ENCODE measurements around the gene CHST8. TPM values are rescaled to one million over a fixed set of nuclear protein-coding genes. Genes with fewer than 3 reads are reported as not detected.

Gene CHST8
- total and polyA plus RNA-seq, 4 donors = 0.05 to 0.07 TPM; not detected in 2

DNA sequence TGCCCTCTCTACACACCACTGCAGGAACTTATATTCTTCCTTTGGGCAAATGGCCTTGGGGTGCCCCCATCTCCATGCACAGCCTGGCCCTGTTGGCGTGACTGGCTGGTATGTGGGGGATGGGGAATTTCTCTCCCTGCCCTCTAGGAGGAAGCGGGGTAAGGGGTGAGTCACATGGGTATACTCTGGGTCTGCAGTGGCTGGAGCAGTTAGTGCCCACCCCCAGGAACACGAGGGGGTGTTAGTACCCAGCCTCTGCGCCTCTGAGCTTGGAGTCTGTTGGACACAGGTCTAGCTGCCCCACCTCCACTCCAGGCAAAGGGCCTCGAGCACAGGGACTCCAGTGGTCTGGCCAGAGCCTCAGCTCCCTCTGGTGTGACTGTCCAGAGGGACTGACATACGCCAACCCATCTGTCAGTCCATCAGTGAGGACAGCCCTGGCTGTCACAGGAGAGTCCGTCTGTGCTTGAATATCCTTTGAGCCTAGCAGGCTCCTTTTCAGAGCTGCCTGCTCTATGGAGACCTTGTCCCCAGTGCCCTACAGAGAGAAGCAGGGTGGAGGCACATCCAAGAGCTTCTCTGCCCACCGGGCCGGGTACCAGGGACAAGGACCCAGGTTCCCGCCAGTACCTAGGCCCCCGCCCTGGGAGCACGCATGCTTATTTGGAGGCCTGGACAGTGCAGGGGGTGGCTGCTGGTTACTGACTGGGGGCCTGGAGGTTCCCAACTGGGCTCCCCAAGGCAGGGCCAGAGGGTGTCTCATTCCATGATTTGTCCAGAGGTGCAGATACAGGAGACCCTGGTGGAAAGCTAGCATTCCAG, 66.6 kb downstream of the CHST8 start (continued):
- TF ChIP-seq, protein P1, sequence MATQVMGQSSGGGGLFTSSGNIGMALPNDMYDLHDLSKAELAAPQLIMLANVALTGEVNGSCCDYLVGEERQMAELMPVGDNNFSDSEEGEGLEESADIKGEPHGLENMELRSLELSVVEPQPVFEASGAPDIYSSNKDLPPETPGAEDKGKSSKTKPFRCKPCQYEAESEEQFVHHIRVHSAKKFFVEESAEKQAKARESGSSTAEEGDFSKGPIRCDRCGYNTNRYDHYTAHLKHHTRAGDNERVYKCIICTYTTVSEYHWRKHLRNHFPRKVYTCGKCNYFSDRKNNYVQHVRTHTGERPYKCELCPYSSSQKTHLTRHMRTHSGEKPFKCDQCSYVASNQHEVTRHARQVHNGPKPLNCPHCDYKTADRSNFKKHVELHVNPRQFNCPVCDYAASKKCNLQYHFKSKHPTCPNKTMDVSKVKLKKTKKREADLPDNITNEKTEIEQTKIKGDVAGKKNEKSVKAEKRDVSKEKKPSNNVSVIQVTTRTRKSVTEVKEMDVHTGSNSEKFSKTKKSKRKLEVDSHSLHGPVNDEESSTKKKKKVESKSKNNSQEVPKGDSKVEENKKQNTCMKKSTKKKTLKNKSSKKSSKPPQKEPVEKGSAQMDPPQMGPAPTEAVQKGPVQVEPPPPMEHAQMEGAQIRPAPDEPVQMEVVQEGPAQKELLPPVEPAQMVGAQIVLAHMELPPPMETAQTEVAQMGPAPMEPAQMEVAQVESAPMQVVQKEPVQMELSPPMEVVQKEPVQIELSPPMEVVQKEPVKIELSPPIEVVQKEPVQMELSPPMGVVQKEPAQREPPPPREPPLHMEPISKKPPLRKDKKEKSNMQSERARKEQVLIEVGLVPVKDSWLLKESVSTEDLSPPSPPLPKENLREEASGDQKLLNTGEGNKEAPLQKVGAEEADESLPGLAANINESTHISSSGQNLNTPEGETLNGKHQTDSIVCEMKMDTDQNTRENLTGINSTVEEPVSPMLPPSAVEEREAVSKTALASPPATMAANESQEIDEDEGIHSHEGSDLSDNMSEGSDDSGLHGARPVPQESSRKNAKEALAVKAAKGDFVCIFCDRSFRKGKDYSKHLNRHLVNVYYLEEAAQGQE (IDR thresholded peaks at IDR 0.05) = no peak
- no peak for TF ChIP-seq FOXA2 (IDR thresholded peaks at IDR 0.05)
- TF ChIP-seq, protein P2, sequence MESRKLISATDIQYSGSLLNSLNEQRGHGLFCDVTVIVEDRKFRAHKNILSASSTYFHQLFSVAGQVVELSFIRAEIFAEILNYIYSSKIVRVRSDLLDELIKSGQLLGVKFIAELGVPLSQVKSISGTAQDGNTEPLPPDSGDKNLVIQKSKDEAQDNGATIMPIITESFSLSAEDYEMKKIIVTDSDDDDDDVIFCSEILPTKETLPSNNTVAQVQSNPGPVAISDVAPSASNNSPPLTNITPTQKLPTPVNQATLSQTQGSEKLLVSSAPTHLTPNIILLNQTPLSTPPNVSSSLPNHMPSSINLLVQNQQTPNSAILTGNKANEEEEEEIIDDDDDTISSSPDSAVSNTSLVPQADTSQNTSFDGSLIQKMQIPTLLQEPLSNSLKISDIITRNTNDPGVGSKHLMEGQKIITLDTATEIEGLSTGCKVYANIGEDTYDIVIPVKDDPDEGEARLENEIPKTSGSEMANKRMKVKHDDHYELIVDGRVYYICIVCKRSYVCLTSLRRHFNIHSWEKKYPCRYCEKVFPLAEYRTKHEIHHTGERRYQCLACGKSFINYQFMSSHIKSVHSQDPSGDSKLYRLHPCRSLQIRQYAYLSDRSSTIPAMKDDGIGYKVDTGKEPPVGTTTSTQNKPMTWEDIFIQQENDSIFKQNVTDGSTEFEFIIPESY (IDR thresholded peaks at IDR 0.05) = no peak

DNA sequence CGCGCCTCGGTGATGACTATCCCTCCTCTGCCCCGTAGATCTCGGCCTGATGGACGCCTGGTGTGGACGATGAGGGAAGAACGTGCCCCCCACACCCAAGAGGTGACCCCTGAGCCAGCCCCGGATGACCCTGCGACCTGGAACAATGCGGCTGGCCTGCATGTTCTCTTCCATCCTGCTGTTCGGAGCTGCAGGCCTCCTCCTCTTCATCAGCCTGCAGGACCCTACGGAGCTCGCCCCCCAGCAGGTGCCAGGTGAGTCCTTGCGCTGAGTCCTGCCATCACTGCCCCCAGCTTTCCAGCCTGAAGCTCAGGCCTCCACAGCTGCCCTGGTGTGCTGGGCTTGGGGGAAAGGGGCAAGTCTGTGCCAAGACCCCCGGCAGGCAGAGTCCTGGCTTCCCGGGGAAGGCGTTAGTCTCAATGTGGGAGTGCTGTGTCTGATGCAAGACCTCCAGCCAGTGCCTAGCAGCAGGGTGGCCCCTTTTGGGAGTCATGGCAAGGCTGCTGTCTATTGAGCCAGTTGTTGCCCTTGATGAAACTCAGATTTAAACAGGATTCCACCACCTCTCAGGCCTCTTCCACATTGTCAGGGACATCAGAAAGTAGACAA, 67.5 kb downstream of the CHST8 start:
- Histone ChIP-seq H3K4me1 (ENCODE audit: control insufficient read depth in 4 of 4, insufficient read depth in 4 of 4, low read length in 3 of 4) (peaks cover 0 to 5% (median 1%) of the 10 kb centered on the region in 4 donors), H3K27ac (ENCODE audit: low read depth in 1 of 2, low read length in 2 of 2) (no peak overlapping the region), H3K9ac (ENCODE audit: low read depth in 1 of 2, low read length in 2 of 2) (no peak overlapping the region), H3K36me3 (ENCODE audit: control insufficient read depth in 4 of 4, insufficient read depth in 3 of 4, low read depth in 1 of 4, low read length in 3 of 4) (no peaks in the 10 kb centered on the region), H3K27me3 (ENCODE audit: control insufficient read depth in 4 of 4, insufficient read depth in 4 of 4, low read length in 3 of 4) (peaks cover 0 to 4% (median 2%) of the 10 kb centered on the region in 4 donors), H3K4me3 (ENCODE audit: low read depth in 1 of 3, low read length in 3 of 3) (no peak overlapping the region), H3K9me3 (ENCODE audit: control insufficient read depth in 4 of 4, low read length in 3 of 4) (no peaks in the 10 kb centered on the region)
- TF ChIP-seq YY1 (IDR thresholded peaks at IDR 0.05) (no peak), TAF1 (conservative IDR thresholded peaks at IDR 0.05) (no peak), HNF4A (conservative IDR thresholded peaks at IDR 0.05) (no peak), RXRA (IDR thresholded peaks at IDR 0.05) (no peak), GABPA (IDR thresholded peaks at IDR 0.05 in 1 of 2, conservative IDR thresholded peaks at IDR 0.05 in 1 of 2) (no peak), NR2F2 (IDR thresholded peaks at IDR 0.05) (no peak), FOXA1 (IDR thresholded peaks at IDR 0.05) (no peak), JUND (IDR thresholded peaks at IDR 0.05) (no peak), FOXA2 (IDR thresholded peaks at IDR 0.05) (no peak), HNF4G (IDR thresholded peaks at IDR 0.05) (no peak)
- TF ChIP-seq, protein P2 (IDR thresholded peaks at IDR 0.05) = no peak
- TF ChIP-seq, protein P3, sequence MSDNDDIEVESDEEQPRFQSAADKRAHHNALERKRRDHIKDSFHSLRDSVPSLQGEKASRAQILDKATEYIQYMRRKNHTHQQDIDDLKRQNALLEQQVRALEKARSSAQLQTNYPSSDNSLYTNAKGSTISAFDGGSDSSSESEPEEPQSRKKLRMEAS (IDR thresholded peaks at IDR 0.05) = no peak
- TF ChIP-seq, protein P4, sequence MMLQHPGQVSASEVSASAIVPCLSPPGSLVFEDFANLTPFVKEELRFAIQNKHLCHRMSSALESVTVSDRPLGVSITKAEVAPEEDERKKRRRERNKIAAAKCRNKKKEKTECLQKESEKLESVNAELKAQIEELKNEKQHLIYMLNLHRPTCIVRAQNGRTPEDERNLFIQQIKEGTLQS (IDR thresholded peaks at IDR 0.05) = no peak
- TF ChIP-seq, protein P1 (IDR thresholded peaks at IDR 0.05) = no peak
- TF ChIP-seq, protein P5, sequence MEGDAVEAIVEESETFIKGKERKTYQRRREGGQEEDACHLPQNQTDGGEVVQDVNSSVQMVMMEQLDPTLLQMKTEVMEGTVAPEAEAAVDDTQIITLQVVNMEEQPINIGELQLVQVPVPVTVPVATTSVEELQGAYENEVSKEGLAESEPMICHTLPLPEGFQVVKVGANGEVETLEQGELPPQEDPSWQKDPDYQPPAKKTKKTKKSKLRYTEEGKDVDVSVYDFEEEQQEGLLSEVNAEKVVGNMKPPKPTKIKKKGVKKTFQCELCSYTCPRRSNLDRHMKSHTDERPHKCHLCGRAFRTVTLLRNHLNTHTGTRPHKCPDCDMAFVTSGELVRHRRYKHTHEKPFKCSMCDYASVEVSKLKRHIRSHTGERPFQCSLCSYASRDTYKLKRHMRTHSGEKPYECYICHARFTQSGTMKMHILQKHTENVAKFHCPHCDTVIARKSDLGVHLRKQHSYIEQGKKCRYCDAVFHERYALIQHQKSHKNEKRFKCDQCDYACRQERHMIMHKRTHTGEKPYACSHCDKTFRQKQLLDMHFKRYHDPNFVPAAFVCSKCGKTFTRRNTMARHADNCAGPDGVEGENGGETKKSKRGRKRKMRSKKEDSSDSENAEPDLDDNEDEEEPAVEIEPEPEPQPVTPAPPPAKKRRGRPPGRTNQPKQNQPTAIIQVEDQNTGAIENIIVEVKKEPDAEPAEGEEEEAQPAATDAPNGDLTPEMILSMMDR (IDR thresholded peaks at IDR 0.05; ENCODE audit: low read depth, low read length, missing input control) = no peak
- DNase-seq (ENCODE audit: low spot score) = no peak
- 88% methylated on average over 18 of the region's 18 CpGs for WGBS
